Activated naive CD4-positive, alpha-beta T cell treated with anti-CD3 and anti-CD28 coated beads, Interleukin-2, amount 50 U/mL, for 24 hours (primary cell): ENCODE measurements around the gene FBLN7.

Experiments
- H3K27ac Mint-ChIP-seq: one replicate; pipeline ENCODE4 v1.8.0; 2021; ENCODE audit warnings: mild to moderate bottlenecking, mixed read lengths
- H3K27me3 Mint-ChIP-seq: one replicate; pipeline ENCODE4 v1.8.0; 2021; ENCODE audit warnings: mixed read lengths
- H3K36me3 Mint-ChIP-seq: one replicate; pipeline ENCODE4 v1.8.0; 2021; ENCODE audit warnings: mixed read lengths
- H3K4me1 Mint-ChIP-seq: one replicate; pipeline ENCODE4 v1.8.0; 2021; ENCODE audit warnings: mixed read lengths
- H3K4me3 Mint-ChIP-seq: one replicate; pipeline ENCODE4 v1.8.0; 2021; ENCODE audit warnings: mild to moderate bottlenecking, mixed read lengths
- H3K9me3 Mint-ChIP-seq: one replicate; pipeline ENCODE4 v1.8.0; 2021; ENCODE audit warnings: mixed read lengths

FBLN7 gene

DNA sequence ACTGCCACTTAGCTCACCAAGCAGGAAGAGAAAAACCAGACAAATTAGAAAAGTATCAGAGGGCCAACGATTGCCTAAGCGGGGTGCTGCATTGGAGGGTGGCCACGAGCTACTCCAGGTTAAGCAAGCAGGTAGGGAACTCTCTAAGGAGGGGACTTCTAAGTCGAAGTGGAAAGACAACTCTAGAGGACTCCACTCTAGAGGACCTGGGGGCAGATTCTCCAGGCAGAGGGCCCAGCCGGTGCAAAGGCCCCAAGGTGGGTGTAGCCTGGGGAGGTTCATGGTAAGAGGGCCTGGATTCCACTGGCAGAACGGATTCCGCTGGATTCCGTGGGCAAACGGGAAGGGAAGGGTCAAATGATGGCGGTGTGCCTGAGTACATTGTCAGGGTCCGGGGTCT, 12.7 kb downstream of the FBLN7 start:
- Mint-ChIP-seq H3K27me3 (no peaks in the 10 kb centered on the region), H3K27ac (no peak overlapping the region), H3K9me3 (no peaks in the 10 kb centered on the region), H3K36me3 (no peaks in the 10 kb centered on the region), H3K4me1 (peaks cover 25% of the 10 kb centered on the region), H3K4me3 (no peak overlapping the region)

DNA sequence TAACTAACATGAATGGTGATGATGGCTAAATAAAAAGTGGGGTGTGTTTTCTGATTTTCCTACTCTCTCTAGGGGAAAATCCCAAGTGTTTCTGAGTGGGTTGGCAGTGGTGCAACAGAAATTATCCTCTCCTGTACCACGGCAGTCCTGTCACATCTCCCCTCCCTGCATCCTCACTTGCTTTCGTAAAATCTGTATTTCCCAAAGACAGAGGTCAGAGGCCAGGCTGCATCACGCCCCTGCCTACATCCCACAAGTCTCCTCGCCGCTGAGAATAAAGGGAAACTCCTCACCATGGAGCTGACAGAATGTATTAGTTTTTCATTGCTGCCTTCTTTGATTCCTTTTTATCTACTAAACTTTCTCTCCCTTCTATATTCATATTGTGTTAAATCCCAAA, 13.1 kb downstream of the FBLN7 start:
- Mint-ChIP-seq H3K27ac (no peak overlapping the region), H3K36me3 (no peaks in the 10 kb centered on the region), H3K27me3 (no peaks in the 10 kb centered on the region), H3K9me3 (no peaks in the 10 kb centered on the region), H3K4me1 (peaks cover 29% of the 10 kb centered on the region), H3K4me3 (no peak overlapping the region)

DNA sequence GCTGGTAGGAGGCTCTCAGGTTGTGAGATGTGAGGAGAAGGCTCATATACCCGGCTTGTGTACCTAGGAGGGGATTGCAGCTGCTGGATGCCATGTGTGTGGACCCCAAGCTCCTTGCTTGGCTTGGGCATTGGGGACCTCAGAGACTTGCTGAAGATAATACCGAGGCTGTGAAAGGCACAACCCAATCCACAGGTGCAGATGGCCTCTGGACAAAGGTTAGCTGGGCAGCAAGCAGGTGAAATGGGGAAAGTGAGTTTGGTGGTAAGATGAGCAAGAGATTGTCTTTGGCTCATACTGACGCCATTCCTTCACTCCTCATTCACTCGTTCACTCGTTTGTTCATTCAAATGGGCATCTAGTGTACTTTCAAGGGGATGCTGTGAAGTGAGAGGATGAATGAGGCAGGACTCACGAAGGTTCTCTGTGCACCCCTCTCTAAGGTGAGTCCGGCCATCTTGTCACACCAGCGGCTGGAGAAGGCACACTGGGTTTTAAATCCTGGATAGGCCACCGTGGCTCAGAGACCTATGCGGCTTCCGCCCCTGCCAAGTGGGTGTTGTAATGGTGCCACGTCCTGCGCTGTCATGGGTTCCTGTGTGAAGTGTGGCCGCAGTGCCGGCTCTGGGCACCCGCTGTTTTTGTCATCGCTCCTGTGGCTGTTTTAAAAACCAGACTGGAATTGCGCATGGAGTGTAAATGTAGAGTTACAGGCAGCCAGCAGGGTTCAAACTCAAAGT, 13.7 kb downstream of the FBLN7 start:
- Mint-ChIP-seq H3K4me1 (peaks cover 35% of the 10 kb centered on the region), H3K27ac (no peak overlapping the region), H3K27me3 (no peaks in the 10 kb centered on the region), H3K4me3 (no peak overlapping the region), H3K36me3 (no peaks in the 10 kb centered on the region), H3K9me3 (no peaks in the 10 kb centered on the region)

DNA sequence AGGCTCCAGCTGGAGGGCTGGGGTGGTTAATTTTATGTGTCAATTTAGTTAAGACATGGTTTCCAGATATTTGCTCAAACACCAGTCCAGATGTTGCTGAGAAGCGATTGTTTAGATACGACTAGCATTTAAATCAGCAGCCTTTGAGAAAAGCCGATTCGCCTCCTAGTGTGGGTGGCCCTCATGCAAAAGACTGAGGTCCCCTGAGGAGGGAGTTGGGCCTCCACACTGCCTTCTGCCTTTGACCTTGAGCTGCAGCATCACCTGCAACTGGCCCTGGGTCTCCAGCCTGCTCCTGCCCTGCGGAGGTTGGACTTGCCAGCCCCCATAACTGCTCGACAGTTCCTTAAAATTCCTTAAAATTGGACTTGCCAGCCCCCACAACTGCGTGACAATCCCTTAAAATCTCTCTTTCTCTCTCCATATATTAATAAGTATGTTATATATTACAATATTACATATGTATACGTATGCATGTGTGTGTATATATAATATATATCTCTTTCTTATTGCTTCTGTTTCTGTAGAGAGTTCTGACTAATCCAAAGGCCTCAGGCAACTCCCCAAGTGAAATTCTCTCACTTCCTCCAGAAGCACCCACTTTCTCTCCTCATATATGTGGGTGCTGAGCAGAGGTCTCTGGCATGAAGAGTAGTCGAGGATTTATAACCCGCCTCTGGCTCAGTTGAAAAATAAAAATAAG, 14.4 kb downstream of the FBLN7 start:
- Mint-ChIP-seq H3K27ac (no peak overlapping the region), H3K9me3 (no peaks in the 10 kb centered on the region), H3K4me3 (no peak overlapping the region), H3K36me3 (no peaks in the 10 kb centered on the region), H3K4me1 (peaks cover 40% of the 10 kb centered on the region), H3K27me3 (no peaks in the 10 kb centered on the region)

DNA sequence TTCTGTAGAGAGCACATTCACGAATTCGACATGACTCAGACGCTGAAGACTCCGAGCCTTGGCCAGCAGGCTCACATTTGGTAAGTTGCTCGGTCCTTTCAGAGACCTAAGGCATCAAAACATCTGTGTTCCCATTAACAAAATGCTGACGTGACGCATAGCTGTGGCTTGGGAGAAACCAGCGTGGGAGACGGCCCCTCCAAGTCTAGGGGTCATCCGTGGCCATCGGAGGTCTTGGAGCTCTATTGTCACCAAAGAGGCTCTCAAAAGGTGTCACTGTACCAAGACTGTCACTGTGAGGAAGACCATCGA, 14.9 kb downstream of the FBLN7 start:
- no peak overlapping the region for H3K27ac Mint-ChIP-seq
- no peak overlapping the region for H3K4me3 Mint-ChIP-seq
- no peaks in the 10 kb centered on the region for H3K27me3 Mint-ChIP-seq
- H3K36me3 Mint-ChIP-seq, result no peaks in the 10 kb centered on the region
- no peaks in the 10 kb centered on the region for H3K9me3 Mint-ChIP-seq
- peaks cover 40% of the 10 kb centered on the region for H3K4me1 Mint-ChIP-seq

DNA sequence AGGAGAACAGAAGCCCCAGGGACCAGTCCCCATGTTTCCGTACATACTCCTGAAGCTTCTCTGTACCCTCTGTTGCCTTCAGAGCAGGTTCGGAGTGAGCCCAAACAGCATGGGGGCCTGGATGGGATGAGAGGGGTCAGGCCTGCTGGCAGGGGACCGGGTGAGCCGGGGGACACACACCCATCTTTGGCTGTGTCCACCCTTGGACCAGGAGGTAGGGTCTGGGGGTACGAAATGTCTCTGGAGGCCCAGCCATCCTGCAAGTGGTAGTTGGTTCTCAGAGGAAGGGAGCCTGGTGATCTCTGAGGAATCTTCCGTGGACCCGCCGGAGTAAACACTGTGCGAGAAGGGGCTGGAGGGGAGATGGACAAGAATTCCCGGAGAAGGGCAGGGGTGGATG, 15.3 kb downstream of the FBLN7 start:
- Mint-ChIP-seq H3K9me3 (no peaks in the 10 kb centered on the region), H3K36me3 (no peaks in the 10 kb centered on the region), H3K27ac (no peak overlapping the region), H3K4me1 (peaks cover 40% of the 10 kb centered on the region), H3K4me3 (no peak overlapping the region), H3K27me3 (no peaks in the 10 kb centered on the region)

DNA sequence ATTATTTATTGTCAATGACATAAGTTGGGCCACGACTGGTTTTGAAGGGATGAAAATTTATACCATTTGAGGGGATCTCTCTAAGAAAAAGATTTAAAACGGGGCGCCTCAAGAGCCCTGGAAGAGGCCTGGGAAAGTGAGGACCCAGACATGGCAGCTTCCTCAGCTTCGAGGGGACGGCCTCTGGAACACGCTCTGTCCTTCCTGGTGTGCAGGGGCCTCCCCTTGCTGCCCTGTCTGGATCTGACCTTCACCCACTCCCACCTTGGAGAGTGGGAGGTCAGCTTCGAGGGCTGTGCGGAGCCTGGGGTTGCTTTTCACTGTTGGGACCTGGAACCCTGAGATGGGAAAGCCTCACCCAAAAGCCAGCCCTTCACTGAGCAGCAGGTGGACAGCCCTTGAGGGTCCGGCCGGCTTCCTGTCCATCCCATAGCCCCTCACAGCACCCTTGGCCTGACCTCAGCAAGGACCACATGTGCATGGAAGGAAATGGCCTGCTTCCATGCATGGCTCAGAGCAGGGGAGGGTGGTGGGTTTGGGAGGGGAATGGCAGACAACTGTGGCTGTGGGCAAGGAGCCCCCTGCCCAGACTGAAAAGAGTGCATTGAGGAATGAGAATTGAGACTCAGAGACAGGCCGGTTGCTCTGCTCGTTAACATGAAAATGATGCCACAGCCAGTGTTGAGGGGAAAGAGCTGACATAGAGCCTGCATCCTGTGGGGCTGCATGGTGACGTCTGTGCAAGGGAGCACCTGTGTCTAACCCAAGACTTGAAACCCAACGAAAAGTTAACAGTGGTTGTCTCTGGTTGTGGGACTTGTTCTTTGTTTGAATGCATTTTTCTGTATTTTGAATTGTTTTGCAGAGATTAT, 16.3 kb downstream of the FBLN7 start:
- peak overlapping the region; percentile 72 for H3K27ac Mint-ChIP-seq
- H3K4me3 Mint-ChIP-seq, result peak overlapping the region; percentile 30
- H3K36me3 Mint-ChIP-seq, result no peaks in the 10 kb centered on the region
- H3K9me3 Mint-ChIP-seq, result no peaks in the 10 kb centered on the region
- H3K4me1 Mint-ChIP-seq, result peaks cover 40% of the 10 kb centered on the region
- H3K27me3 Mint-ChIP-seq, result no peaks in the 10 kb centered on the region

DNA sequence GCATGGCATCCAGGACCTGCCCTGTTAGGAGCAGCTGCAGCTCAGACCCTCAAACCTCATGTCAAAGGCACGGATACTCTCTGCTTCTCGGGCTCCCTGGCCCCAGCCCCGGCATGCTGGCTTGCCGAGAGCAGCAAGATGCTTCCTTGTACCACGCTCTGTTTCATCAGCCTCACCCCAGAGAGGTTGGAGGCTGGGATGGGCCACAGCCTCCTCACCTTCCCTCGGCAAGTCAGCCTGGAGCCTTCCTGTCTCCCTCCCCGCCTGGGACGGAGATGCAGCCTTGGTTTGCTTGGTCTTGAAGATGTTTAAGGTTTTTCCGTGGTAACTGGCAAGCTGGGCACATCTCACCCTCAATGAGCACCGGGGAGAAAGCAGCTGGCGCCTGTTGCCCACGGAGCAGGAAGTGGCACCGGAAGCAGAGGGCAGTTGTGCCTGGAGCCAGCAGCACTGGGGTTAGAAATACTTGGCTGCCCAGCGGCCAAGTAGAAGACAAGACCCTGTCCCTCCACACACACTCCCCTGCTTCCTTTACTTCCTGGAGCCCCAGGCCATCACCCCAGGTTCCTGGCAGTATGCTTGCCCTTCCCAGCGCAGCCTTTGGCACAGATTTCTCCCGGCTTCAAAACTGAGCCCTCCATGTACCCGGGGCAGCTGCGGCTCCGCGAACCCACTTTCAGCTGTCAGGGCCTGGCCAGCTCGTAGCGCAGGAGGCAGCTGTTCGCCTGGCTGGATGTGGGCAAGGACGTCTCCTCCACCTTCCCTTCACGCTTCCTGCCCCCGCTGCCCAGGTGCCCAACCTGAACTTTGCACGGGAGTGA, 17.4 kb downstream of the FBLN7 start:
- Mint-ChIP-seq H3K27ac (peak overlapping the region; percentile 59), H3K27me3 (no peaks in the 10 kb centered on the region), H3K4me1 (peaks cover 44% of the 10 kb centered on the region), H3K4me3 (peak overlapping the region; percentile 75), H3K9me3 (no peaks in the 10 kb centered on the region), H3K36me3 (no peaks in the 10 kb centered on the region)

DNA sequence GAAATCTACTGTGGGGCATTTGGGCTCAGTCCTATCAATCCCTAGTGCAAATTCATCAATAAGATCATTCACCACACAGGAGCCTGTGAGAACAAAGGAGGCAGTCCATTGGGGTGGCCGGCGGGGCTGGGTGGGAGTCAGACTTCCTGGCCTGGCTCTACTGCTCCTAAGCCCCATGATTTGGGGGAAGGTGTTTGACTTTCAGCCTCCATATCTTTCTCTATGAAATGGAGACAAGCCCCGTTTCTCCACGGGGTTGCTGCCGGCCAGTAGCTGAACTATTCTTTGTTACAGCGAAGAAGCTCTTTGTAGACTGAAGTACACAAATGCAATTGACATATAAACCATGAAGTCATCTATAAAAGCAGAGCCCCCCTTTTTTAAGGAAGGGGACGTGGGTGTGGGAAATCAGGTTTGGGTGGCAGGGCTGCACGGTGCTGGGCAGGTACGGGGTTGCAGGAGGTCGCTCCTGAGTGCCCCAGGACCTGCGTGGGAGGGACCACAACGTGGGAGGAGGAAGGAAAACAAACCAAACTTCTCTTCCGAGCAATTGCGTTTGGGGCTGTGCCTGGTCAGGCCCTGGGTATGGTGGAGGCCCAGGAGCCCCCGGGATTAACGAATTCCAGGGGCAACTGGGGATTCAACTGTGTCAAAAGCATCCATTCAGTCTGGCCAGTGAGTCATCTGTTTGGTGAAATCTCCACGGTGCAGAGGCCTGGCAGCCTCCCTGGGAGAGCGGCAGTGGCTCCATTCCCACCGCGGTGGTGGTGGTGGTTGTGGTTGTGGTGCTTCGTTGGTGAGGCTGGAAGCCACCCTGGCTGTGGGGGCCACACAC, 18.2 kb downstream of the FBLN7 start:
- Mint-ChIP-seq H3K4me3 (peak overlapping the region; percentile 75), H3K9me3 (no peaks in the 10 kb centered on the region)

DNA sequence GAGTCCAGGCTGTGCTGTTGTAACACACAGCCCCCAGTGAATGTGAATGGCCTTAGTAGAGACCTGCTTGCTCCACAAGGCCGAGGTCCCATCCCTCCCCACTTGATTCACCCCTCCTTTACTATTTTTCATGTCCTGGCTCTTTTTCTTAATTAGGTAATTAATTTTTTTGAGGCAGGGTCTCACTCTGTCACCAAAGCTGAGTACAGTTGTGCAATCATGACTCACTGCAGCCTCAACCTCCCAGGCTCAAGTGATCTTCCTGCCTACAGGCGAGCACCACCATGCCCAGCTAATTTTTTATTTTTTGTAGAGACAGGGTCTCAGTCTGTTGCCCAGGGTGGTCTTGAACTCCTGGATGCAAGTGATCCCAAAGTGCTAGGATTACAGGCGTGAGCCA, 19.3 kb downstream of the FBLN7 start:
- no peaks in the 10 kb centered on the region for H3K36me3 Mint-ChIP-seq
- H3K9me3 Mint-ChIP-seq, result no peaks in the 10 kb centered on the region
- H3K27me3 Mint-ChIP-seq, result no peaks in the 10 kb centered on the region
- peaks cover 44% of the 10 kb centered on the region for H3K4me1 Mint-ChIP-seq
- peak overlapping the region; percentile 61 for H3K4me3 Mint-ChIP-seq
- peak overlapping the region; percentile 60 for H3K27ac Mint-ChIP-seq

More for the DNA sequence above, 18.2 kb downstream of the FBLN7 start:
- peak overlapping the region; percentile 77 for H3K27ac Mint-ChIP-seq
- H3K4me1 Mint-ChIP-seq, result peaks cover 44% of the 10 kb centered on the region
- H3K36me3 Mint-ChIP-seq, result no peaks in the 10 kb centered on the region
- no peaks in the 10 kb centered on the region for H3K27me3 Mint-ChIP-seq

DNA sequence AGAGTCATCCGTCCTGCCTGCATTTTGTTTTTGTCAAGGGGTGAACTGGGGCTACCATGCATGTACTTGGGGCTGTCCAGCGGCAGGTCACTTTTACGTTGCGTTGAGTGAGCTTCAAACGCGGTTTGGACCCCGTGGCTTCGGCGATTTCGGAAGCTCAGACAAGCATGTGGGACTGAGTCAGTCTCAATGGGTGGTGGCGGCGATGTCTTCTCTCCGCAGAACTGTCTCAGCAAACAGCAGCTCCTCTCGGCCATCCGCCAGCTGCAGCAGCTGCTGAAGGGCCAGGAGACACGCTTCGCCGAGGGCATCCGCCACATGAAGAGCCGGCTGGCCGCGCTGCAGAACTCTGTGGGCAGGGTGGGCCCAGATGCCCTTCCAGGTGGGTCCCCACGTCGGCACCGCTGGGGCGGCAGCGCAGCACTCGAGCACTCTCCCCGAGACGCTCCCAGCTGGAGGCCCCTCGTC, 21.3 kb downstream of the FBLN7 start:
- no peak overlapping the region for H3K4me3 Mint-ChIP-seq
- no peaks in the 10 kb centered on the region for H3K36me3 Mint-ChIP-seq
- H3K27me3 Mint-ChIP-seq, result no peaks in the 10 kb centered on the region
- H3K9me3 Mint-ChIP-seq, result no peaks in the 10 kb centered on the region
- no peak overlapping the region for H3K27ac Mint-ChIP-seq
- H3K4me1 Mint-ChIP-seq, result peaks cover 33% of the 10 kb centered on the region

DNA sequence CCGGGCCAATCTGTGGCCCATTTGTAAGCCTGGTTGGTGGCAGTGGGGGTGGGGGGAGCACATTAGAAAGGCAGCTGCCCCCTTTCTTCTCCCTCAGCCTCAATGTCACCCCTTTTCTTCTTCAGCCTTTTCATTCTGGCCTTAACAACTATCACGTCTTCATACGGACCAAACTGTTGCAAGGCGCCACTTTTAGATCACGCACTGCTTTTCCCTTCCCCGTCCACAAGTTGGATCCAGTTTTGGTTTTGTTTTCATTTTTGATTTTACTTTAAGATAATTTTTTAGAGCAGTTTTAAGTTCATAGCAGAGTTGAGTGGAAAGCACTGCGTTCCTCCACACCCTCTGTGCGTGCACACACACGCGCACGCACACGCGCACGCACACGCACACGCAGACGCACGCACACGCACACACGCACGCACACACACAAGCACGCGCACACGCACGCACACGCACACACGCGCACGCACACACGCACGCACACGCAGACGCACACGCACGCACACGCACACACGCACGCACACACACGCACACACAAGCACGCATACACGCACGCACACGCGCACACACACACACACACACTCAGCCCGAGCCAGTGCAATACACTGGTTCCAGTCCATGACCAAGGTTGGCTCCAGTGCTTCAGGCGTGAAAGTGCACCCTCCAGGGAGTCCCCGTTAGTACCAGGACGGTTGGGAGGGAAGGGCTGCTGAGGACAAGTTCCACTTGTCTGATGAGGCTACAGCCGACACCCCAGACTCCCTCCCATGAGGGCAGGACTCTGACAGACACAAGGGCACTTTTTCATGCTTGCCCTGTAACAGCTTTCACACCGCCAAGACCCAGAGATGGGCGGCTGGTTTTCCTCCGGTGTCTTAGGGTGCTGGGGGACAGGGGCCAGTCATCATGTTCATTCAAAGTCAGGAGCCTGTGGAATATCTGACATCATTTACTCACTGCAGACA, 22.4 kb downstream of the FBLN7 start:
- H3K9me3 Mint-ChIP-seq, result no peaks in the 10 kb centered on the region
- H3K4me1 Mint-ChIP-seq, result peaks cover 22% of the 10 kb centered on the region
- no peak overlapping the region for H3K4me3 Mint-ChIP-seq
- no peak overlapping the region for H3K27ac Mint-ChIP-seq
- H3K36me3 Mint-ChIP-seq, result no peaks in the 10 kb centered on the region
- H3K27me3 Mint-ChIP-seq, result no peaks in the 10 kb centered on the region

DNA sequence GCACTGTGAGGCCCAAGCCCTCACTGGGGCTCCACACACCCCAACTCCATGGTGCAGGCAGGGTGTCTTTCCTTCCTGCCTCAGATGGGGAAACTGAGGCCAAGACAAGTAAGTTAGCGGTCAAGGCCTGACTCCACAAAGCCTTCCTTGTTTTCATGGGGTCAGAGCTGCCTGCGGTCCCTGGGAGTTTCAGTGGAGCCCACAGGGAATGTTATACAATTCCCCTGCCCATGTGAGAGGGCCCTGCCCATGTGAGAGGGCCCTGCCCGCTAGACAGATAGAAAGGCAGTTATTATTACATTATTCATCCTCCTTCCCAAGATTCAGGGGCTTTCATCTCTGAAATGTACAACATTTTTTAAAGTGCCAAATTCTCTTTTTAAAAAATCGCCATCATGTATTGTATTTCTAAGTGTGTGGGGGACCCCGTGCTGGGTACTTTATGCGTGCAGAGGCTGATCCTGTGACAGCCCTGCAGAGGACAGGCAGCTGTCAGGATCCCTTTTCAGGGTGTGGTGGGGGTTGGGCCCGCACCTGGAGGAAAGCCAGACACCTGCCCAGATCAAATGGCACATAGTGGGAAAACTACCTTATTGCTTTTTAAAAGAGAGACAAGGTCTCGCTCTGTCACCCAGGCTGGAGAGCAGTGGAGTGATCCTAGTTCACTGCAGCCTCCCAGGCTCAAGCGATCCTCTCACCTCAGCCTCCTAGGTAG, 23.4 kb downstream of the FBLN7 start:
- no peaks in the 10 kb centered on the region for H3K9me3 Mint-ChIP-seq
- H3K4me3 Mint-ChIP-seq, result no peak overlapping the region
- H3K4me1 Mint-ChIP-seq, result peaks cover 12% of the 10 kb centered on the region
- H3K27me3 Mint-ChIP-seq, result no peaks in the 10 kb centered on the region
- H3K36me3 Mint-ChIP-seq, result no peaks in the 10 kb centered on the region
- H3K27ac Mint-ChIP-seq, result no peak overlapping the region
